ENCODE measurements around the gene VAMP5. TPM values are rescaled to one million over a fixed set of nuclear protein-coding genes. Genes with fewer than 3 reads are reported as not detected.

VAMP5 gene
- total and polyA plus RNA-seq, 2 of the 8 experiments (the other 6 are each of a cell fraction or from before 2014, with no cell fraction given), result 4.7 to 14.2 TPM

DNA sequence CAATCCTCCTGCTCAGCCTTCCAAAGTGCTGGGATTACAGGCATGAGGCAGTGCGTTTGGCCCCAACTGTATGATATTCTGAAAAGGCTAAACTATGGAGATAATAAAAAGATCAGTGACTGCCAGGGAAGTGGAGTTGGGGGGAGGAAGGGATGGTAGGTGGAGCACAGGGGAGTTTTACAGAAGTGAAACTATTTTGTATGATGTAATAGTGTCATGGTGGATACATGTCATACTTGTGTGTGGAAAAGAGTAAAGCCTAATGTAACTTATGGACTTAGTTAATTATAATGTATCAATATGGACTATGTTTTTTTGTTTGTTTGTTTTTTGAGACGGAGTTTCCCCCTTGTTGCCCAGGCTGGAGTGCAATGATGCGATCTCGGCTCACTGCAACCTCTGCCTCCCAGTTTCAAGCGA lies 20.1 kb upstream of the VAMP5 start (continued):
- TF ChIP-seq, protein P1, sequence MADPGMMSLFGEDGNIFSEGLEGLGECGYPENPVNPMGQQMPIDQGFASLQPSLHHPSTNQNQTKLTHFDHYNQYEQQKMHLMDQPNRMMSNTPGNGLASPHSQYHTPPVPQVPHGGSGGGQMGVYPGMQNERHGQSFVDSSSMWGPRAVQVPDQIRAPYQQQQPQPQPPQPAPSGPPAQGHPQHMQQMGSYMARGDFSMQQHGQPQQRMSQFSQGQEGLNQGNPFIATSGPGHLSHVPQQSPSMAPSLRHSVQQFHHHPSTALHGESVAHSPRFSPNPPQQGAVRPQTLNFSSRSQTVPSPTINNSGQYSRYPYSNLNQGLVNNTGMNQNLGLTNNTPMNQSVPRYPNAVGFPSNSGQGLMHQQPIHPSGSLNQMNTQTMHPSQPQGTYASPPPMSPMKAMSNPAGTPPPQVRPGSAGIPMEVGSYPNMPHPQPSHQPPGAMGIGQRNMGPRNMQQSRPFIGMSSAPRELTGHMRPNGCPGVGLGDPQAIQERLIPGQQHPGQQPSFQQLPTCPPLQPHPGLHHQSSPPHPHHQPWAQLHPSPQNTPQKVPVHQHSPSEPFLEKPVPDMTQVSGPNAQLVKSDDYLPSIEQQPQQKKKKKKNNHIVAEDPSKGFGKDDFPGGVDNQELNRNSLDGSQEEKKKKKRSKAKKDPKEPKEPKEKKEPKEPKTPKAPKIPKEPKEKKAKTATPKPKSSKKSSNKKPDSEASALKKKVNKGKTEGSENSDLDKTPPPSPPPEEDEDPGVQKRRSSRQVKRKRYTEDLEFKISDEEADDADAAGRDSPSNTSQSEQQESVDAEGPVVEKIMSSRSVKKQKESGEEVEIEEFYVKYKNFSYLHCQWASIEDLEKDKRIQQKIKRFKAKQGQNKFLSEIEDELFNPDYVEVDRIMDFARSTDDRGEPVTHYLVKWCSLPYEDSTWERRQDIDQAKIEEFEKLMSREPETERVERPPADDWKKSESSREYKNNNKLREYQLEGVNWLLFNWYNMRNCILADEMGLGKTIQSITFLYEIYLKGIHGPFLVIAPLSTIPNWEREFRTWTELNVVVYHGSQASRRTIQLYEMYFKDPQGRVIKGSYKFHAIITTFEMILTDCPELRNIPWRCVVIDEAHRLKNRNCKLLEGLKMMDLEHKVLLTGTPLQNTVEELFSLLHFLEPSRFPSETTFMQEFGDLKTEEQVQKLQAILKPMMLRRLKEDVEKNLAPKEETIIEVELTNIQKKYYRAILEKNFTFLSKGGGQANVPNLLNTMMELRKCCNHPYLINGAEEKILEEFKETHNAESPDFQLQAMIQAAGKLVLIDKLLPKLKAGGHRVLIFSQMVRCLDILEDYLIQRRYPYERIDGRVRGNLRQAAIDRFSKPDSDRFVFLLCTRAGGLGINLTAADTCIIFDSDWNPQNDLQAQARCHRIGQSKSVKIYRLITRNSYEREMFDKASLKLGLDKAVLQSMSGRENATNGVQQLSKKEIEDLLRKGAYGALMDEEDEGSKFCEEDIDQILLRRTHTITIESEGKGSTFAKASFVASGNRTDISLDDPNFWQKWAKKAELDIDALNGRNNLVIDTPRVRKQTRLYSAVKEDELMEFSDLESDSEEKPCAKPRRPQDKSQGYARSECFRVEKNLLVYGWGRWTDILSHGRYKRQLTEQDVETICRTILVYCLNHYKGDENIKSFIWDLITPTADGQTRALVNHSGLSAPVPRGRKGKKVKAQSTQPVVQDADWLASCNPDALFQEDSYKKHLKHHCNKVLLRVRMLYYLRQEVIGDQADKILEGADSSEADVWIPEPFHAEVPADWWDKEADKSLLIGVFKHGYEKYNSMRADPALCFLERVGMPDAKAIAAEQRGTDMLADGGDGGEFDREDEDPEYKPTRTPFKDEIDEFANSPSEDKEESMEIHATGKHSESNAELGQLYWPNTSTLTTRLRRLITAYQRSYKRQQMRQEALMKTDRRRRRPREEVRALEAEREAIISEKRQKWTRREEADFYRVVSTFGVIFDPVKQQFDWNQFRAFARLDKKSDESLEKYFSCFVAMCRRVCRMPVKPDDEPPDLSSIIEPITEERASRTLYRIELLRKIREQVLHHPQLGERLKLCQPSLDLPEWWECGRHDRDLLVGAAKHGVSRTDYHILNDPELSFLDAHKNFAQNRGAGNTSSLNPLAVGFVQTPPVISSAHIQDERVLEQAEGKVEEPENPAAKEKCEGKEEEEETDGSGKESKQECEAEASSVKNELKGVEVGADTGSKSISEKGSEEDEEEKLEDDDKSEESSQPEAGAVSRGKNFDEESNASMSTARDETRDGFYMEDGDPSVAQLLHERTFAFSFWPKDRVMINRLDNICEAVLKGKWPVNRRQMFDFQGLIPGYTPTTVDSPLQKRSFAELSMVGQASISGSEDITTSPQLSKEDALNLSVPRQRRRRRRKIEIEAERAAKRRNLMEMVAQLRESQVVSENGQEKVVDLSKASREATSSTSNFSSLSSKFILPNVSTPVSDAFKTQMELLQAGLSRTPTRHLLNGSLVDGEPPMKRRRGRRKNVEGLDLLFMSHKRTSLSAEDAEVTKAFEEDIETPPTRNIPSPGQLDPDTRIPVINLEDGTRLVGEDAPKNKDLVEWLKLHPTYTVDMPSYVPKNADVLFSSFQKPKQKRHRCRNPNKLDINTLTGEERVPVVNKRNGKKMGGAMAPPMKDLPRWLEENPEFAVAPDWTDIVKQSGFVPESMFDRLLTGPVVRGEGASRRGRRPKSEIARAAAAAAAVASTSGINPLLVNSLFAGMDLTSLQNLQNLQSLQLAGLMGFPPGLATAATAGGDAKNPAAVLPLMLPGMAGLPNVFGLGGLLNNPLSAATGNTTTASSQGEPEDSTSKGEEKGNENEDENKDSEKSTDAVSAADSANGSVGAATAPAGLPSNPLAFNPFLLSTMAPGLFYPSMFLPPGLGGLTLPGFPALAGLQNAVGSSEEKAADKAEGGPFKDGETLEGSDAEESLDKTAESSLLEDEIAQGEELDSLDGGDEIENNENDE (IDR thresholded peaks at IDR 0.05; ENCODE audit: insufficient replicate concordance, low read length), result no peak
- TF ChIP-seq SIX5 (IDR thresholded peaks at IDR 0.05; ENCODE audit: low read depth, low read length) (no peak), CEBPB (IDR thresholded peaks at IDR 0.05; ENCODE audit: low read depth, low read length) (no peak), HDAC6 (IDR thresholded peaks at IDR 0.05; ENCODE audit: low read depth, low read length) (no peak), CBX5 (IDR thresholded peaks at IDR 0.05; ENCODE audit: low read depth, low read length) (no peak), CTBP2 (IDR thresholded peaks at IDR 0.05; ENCODE audit: borderline replicate concordance, insufficient read depth, insufficient read length, low read length) (no peak), CBX8 (IDR thresholded peaks at IDR 0.05; ENCODE audit: borderline replicate concordance, low read depth, low read length) (no peak), TCF12 (IDR thresholded peaks at IDR 0.05; ENCODE audit: low read depth, low read length) (no peak)
- TF ChIP-seq, protein P2, sequence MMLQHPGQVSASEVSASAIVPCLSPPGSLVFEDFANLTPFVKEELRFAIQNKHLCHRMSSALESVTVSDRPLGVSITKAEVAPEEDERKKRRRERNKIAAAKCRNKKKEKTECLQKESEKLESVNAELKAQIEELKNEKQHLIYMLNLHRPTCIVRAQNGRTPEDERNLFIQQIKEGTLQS (IDR thresholded peaks at IDR 0.05; ENCODE audit: insufficient read depth, low read depth, low read length), result no peak
- TF ChIP-seq, protein P3, sequence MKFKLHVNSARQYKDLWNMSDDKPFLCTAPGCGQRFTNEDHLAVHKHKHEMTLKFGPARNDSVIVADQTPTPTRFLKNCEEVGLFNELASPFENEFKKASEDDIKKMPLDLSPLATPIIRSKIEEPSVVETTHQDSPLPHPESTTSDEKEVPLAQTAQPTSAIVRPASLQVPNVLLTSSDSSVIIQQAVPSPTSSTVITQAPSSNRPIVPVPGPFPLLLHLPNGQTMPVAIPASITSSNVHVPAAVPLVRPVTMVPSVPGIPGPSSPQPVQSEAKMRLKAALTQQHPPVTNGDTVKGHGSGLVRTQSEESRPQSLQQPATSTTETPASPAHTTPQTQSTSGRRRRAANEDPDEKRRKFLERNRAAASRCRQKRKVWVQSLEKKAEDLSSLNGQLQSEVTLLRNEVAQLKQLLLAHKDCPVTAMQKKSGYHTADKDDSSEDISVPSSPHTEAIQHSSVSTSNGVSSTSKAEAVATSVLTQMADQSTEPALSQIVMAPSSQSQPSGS (IDR thresholded peaks at IDR 0.05; ENCODE audit: low read length), result no peak

All from H1 (cell line).